Activated T-cell treated with anti-CD3 and anti-CD28 coated beads, Interleukin-2, amount 50 U/mL, for 4 hours (primary cell): ENCODE results near the gene LAX1. TPM values are rescaled to one million over a fixed set of nuclear protein-coding genes. Genes with fewer than 3 reads are reported as not detected.
"Not testable (repeated sequence)": the region's sequence is repeated elsewhere in the genome, so short reads cannot be mapped to it uniquely, and the experiment has no call there.

Experiments
- ATAC-seq, 2 donors: fragments of 200-7000 bp; cut with Tn5 transposase; one replicate each; pipeline ENCODE4 v1.10.0; 2021
- DNase-seq: peaks from one replicate; pipeline ENCODE4 v3.0.0-alpha.2; 2020
- H3K27me3 Mint-ChIP-seq: one replicate; pipeline ENCODE4 v1.8.0; 2021; ENCODE audit warnings: low read depth, mixed read lengths
- H3K36me3 Mint-ChIP-seq: one replicate; pipeline ENCODE4 v1.8.0; 2022; ENCODE audit warnings: mixed read lengths; ENCODE audit not compliant: insufficient read depth
- H3K4me1 Mint-ChIP-seq: one replicate; pipeline ENCODE4 v1.8.0; 2021; ENCODE audit warnings: low read depth, mixed read lengths
- H3K4me3 Mint-ChIP-seq: one replicate; pipeline ENCODE4 v1.8.0; 2021; ENCODE audit warnings: mild to moderate bottlenecking, moderate library complexity, mixed read lengths
- H3K9me3 Mint-ChIP-seq: one replicate; pipeline ENCODE4 v1.8.0; 2021; ENCODE audit warnings: mixed read lengths
- total RNA-seq, 3 donors: library from RNA; stranded (reverse); gene quantifications; one replicate each; pipeline ENCODE4 v1.2.1, GENCODE V29; 2021

The LAX1 gene, protein sequence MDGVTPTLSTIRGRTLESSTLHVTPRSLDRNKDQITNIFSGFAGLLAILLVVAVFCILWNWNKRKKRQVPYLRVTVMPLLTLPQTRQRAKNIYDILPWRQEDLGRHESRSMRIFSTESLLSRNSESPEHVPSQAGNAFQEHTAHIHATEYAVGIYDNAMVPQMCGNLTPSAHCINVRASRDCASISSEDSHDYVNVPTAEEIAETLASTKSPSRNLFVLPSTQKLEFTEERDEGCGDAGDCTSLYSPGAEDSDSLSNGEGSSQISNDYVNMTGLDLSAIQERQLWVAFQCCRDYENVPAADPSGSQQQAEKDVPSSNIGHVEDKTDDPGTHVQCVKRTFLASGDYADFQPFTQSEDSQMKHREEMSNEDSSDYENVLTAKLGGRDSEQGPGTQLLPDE
- total RNA-seq = 10 to 100 TPM; 20.4 to 22.7 (median 22.4) TPM

DNA sequence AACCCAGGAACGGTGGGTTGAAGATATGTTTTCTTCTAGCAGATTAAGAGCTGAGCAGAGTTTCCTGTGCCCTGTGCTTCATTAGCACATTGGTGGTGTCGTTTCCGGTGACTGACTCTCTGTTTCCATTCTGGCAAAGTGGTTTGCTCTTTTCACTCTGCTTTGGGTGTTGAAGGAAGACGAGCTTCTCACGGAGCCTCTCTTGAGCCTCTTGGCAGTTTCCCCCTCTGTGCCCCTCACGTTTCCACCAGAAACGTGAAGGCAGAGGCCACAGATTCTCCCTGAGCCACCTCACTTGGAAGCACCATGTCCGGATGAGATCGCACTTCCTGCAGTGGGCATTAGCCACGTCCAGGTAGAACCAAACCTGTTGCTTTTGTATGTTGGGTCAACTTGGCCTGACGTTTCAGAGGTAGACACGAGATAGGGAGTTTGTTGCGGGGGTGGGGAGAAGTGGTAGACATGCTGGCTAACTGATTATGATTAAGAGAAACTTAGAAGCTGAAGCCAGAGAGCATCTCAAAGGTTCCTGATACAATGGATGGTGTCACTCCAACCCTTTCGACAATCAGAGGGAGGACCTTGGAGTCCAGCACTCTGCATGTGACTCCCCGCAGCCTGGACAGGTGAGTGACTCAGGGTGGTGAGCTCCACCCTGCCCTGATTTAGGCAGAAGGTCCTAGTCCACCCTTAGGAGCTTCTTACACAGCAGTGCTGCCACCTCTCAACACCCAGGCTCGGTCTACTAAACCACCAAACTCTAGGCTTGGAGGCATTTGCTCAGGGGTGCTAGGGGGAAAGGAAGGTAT lies at the start of gene LAX1:
Gene LAX1, plus strand, starts transcription at position 155 of the 809 bp plus-strand sequence. Its CDS starts 383 bp downstream, at position 538.
- peaks cover 51% of the 10 kb centered on the region for H3K4me1 Mint-ChIP-seq
- peak within 1 kb of the TSS; percentile 87 for H3K4me3 Mint-ChIP-seq

DNA sequence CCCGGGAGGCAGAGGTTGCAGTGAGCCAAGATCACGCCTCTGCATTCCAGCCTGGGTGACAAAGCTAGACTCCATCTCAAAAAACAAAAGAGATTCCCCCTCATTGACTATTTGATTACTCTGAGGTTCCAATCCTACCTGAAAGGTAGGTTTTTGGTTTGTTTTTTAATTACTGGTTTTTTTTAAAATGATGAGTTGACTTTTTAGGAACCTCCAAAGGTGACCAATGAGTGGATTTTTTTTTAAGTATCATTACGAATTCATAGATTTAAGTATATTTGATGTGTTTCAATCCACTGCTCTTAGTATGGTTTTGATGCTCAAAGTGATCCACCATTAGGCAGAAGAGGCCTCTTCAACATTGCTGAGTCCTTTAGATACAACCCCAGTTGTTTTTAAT lies 47.9 kb upstream of the LAX1 start:
- no peak for DNase-seq
- Mint-ChIP-seq H3K4me1 (no peaks in the 10 kb centered on the region), H3K36me3 (peaks cover 37% of the 10 kb centered on the region), H3K9me3 (no peaks in the 10 kb centered on the region), H3K4me3 (no peak overlapping the region), H3K27me3 (no peaks in the 10 kb centered on the region)
- no peak for ATAC-seq

More for the DNA sequence above, at the start of gene LAX1:
- ATAC-seq (peak; percentile 86 to 89), DNase-seq (peak; percentile 72)
- Mint-ChIP-seq H3K36me3 (peaks cover 9% of the 10 kb centered on the region), H3K27me3 (no peaks in the 10 kb centered on the region), H3K9me3 (no peaks in the 10 kb centered on the region)

GRCh38 chr1:203720242-203720641 lies 44.7 kb upstream of the LAX1 start:
- no peaks in the 10 kb centered on the region for H3K4me1 Mint-ChIP-seq
- H3K36me3 Mint-ChIP-seq = peaks cover 35% of the 10 kb centered on the region
- no peak overlapping the region for H3K4me3 Mint-ChIP-seq
- DNase-seq (no peak), ATAC-seq (no peak)
- H3K27me3 Mint-ChIP-seq = no peaks in the 10 kb centered on the region
- H3K9me3 Mint-ChIP-seq = no peaks in the 10 kb centered on the region

GRCh38 chr1:203722909-203723308 lies 42.1 kb upstream of the LAX1 start:
- no peaks in the 10 kb centered on the region for H3K9me3 Mint-ChIP-seq
- no peak for DNase-seq
- H3K27me3 Mint-ChIP-seq = no peaks in the 10 kb centered on the region
- no peak for ATAC-seq
- H3K4me1 Mint-ChIP-seq = no peaks in the 10 kb centered on the region
- H3K36me3 Mint-ChIP-seq = peaks cover 44% of the 10 kb centered on the region
- no peak overlapping the region for H3K4me3 Mint-ChIP-seq

DNA sequence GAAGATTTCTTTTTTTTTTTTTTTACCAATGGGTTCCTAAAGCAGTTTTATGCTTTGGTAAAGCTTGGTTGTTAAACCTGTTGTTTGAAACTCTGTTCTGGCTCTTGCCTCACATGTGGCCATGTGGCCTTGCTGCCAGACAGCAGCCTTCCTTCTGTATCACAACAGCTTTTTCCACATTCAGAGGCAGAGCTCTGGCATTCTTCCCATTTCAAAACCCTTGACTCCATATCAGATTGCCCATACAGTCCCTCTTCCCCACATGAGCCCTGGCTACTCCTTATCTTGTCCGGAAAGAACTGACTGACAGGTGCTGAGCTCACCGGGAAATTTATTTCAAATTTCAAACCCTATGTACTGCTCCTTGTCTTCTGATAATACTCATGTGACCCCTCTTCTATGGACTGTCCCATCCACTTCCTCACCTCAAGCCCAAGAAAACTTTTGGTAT lies 38.5 kb upstream of the LAX1 start:
- H3K9me3 Mint-ChIP-seq = no peaks in the 10 kb centered on the region
- no peaks in the 10 kb centered on the region for H3K4me1 Mint-ChIP-seq
- H3K36me3 Mint-ChIP-seq = peaks cover 43% of the 10 kb centered on the region
- no peaks in the 10 kb centered on the region for H3K27me3 Mint-ChIP-seq
- DNase-seq (no peak), ATAC-seq (no peak)
- H3K4me3 Mint-ChIP-seq = no peak overlapping the region

GRCh38 chr1:203733009-203733863 lies 31.7 kb upstream of the LAX1 start:
- H3K9me3 Mint-ChIP-seq = no peaks in the 10 kb centered on the region
- no peak for DNase-seq
- no peak overlapping the region for H3K4me3 Mint-ChIP-seq
- ATAC-seq = no peak
- H3K4me1 Mint-ChIP-seq = no peaks in the 10 kb centered on the region
- H3K27me3 Mint-ChIP-seq = no peaks in the 10 kb centered on the region
- peaks cover 29% of the 10 kb centered on the region for H3K36me3 Mint-ChIP-seq

DNA sequence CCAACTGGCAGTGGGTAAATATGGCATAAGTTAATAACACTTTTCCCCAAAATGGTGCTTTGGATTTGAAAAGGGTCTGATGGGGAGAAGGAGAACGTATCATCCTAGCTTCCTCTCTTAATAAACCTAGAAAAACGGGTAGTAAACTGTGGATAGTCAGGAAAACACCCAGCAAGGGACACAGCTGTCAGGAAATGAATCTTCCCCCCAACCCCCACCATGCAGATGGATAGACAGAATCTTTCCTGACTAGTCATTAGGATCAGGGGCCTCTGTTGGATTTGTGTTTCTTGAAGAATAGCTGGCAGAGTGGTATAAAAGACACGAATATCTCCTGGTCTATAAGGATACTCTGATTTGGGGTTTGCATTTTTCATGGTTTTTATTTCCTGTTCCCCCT lies 22.5 kb upstream of the LAX1 start:
- no peak for ATAC-seq
- peaks cover 27% of the 10 kb centered on the region for H3K36me3 Mint-ChIP-seq
- no peaks in the 10 kb centered on the region for H3K9me3 Mint-ChIP-seq
- no peak for DNase-seq
- peaks cover 24% of the 10 kb centered on the region for H3K4me1 Mint-ChIP-seq
- no peaks in the 10 kb centered on the region for H3K27me3 Mint-ChIP-seq
- no peak overlapping the region for H3K4me3 Mint-ChIP-seq

DNA sequence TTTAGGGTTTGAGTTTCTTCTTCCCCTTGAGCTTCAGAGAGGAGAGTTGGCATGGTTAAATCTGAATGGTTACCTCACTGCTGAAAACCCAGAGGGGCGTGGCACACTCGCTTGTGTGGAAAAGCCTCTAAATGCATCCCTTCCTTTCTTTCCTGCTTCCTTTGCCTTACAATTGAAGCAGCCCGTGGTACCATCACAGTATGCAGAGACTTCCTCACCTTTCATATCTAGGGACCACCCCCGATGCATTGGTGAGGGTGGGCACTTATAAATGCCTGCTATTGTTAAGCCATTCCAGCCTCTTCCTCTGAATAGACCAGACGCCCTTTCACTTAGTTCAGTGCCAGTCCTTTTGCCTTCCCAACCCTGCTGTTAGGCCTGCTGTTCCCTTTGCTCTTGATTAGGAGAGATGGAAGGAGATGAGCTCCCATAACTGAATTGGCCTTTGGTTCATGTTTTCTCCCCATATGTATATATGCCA lies 21.9 kb upstream of the LAX1 start:
- DNase-seq = no peak
- no peaks in the 10 kb centered on the region for H3K27me3 Mint-ChIP-seq
- no peaks in the 10 kb centered on the region for H3K9me3 Mint-ChIP-seq
- no peak for ATAC-seq
- H3K4me3 Mint-ChIP-seq = no peak overlapping the region
- H3K4me1 Mint-ChIP-seq = peaks cover 24% of the 10 kb centered on the region
- H3K36me3 Mint-ChIP-seq = peaks cover 22% of the 10 kb centered on the region

DNA sequence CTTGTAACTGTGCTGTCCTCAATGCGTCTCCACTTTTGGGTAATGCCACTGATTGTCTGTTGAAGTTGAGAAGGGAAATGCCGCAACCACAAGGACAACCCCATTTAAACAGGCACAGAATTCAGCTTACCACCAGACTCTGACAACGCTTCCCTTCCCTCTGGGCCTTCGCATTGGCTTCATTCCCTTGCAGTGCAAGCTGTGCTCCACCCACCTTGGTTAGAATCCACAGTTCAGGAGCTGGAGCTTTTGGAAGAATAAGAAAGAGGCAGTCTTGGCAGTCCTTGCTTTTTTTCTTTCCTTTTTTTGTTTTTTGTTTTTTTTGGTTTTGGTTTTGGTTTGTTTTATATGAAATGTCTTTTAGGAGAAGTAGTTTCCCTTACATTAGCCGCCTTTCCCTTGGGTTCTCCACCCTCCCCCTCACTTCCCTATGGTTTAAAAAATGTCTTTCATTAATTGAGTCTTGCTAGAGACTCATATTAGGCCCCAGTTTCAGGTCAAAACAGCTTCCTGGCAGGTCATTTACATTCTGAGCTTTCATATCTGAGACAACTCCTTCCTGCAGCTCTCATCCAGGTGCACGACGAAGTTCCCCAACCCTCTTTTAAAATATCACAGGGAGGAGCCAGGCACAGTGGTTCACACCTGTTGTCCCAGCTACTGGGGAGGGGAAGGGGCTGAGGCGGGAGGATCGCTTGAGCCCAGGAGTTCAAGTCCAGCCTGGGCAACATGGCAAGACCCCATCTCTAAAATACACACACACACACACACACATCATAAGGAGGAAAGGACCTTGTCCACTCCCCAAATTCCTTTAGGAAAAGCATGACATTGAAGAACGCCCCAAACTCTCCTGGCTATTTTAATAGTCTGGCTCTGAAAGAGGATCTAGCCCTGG lies 20.7 kb upstream of the LAX1 start:
- Mint-ChIP-seq H3K36me3 (peaks cover 19% of the 10 kb centered on the region), H3K4me3 (peak overlapping the region; percentile 58), H3K27me3 (no peaks in the 10 kb centered on the region), H3K9me3 (no peaks in the 10 kb centered on the region), H3K4me1 (peaks cover 24% of the 10 kb centered on the region)
- no peak for DNase-seq
- ATAC-seq = peak; percentile 62 to 75

DNA sequence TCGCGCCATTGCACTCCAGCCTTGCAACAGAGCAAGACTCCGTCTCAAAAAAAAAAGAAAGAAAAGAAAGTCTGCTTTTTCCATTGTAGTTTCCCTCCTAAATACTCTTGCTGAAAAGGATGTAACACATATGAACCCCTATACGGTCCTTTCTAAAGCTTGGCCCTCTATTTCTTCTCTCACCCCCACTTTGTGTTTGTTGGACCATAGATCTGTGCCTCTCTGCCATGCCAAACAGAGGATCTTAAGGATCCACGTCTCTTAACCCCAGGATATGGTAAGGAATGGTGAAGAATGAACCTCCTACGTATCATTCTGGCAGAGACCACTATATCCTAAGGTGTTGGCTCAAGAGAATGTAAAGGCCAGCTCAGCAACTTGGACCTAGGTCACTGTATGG lies 18.7 kb upstream of the LAX1 start:
- H3K36me3 Mint-ChIP-seq = peaks cover 5% of the 10 kb centered on the region
- no peaks in the 10 kb centered on the region for H3K9me3 Mint-ChIP-seq
- ATAC-seq = no peak
- H3K4me1 Mint-ChIP-seq = peaks cover 24% of the 10 kb centered on the region
- DNase-seq = no peak
- H3K4me3 Mint-ChIP-seq = no peak overlapping the region
- no peaks in the 10 kb centered on the region for H3K27me3 Mint-ChIP-seq

DNA sequence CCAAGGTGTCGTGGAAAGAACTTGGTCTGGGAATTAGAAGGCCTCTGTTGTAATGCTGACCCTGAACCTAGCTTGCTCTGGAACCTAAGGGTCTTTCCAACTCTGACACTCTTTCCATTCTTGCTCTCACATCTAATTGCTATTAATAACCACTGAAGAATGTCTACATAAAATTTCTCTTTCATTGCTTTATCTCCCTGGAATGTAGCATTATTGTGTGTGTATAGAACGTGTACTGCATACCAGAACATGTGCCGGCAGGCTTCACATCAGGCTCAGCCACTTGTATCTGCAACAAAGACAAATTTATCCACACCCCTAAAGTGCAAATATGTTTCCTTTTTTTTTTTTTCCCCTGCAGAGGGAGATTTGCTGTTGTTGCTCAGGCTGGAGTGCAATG lies 13.9 kb upstream of the LAX1 start:
- no peaks in the 10 kb centered on the region for H3K27me3 Mint-ChIP-seq
- ATAC-seq = no peak
- H3K36me3 Mint-ChIP-seq = no peaks in the 10 kb centered on the region
- H3K9me3 Mint-ChIP-seq = no peaks in the 10 kb centered on the region
- no peak overlapping the region for H3K4me3 Mint-ChIP-seq
- no peak for DNase-seq
- peaks cover 27% of the 10 kb centered on the region for H3K4me1 Mint-ChIP-seq

GRCh38 chr1:203751618-203752361 lies 13.2 kb upstream of the LAX1 start:
- peaks cover 33% of the 10 kb centered on the region for H3K4me1 Mint-ChIP-seq
- not testable (repeated sequence) for H3K36me3 Mint-ChIP-seq, H3K4me3 Mint-ChIP-seq, H3K9me3 Mint-ChIP-seq, H3K27me3 Mint-ChIP-seq, ATAC-seq, DNase-seq

DNA sequence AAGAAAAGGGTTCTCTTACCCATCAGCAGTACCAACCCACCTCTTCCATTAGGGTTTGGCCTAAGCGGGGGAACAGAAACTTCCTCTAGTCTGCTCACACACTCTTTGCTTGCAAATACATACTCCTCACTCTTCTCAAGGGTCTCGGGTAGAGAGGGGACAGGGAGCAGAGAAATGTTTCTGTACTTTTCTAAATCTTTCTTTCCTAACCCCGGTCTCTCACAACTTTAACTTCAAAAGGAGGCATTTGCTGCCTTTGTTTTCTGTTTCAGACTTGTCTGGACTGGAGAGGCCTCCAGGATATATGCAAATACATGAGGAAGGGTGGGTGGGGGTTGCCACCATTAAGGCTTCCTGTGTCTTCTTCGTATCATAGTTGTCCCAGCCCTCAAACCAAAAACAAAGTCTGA lies 10.5 kb upstream of the LAX1 start:
- no peaks in the 10 kb centered on the region for H3K9me3 Mint-ChIP-seq
- DNase-seq = no peak
- H3K36me3 Mint-ChIP-seq = no peaks in the 10 kb centered on the region
- peaks cover 37% of the 10 kb centered on the region for H3K4me1 Mint-ChIP-seq
- ATAC-seq = peak; percentile 78 to 84
- peak overlapping the region; percentile 43 for H3K4me3 Mint-ChIP-seq
- H3K27me3 Mint-ChIP-seq = no peaks in the 10 kb centered on the region
